ENCODE data around the gene TEX14. TPM values are rescaled to one million over a fixed set of nuclear protein-coding genes. Genes with fewer than 3 reads are reported as not detected.

Gene TEX14
- total RNA-seq, 4 donors from 2014 or later: under 0.01 to 0.21 TPM; not detected in 2

- Histone ChIP-seq H3K36me3 (no peaks in the 10 kb centered on the region), H3K4me3 (peak overlapping the region; percentile 38 to 67 (median 52)), H3K4me1 (peaks cover 0 to 56% (median 17%) of the 10 kb centered on the region in 4 donors), H3K9me3 (no peaks in the 10 kb centered on the region), H3K27ac (peak overlapping the region in 3 of 4 donors; percentile 55 to 81 (median 74)), H3K27me3 (peaks cover 0 to 4% of the 10 kb centered on the region in 2 donors)
- 5 to 6% methylated on average over 15 to 50 of the region's 82 CpGs for WGBS, 2 donors
- no peak for DNase-seq (ENCODE audit: low spot score in 2 of 2)
- TF ChIP-seq POLR2A (IDR thresholded peaks at IDR 0.05) (peak in 1 of 2 donors; percentile 42), EP300 (IDR thresholded peaks at IDR 0.05) (no peak)
Observed at GRCh38 chr17:58531661-58532554, 159.9 kb downstream of the TEX14 start.

GRCh38 chr17:58531122-58531521, 160.7 kb downstream of the TEX14 start:
- H3K9me3 ChIP-seq: no peaks in the 10 kb centered on the region
- no peaks in the 10 kb centered on the region for H3K36me3 ChIP-seq
- no peak for TF ChIP-seq EP300 (IDR thresholded peaks at IDR 0.05)
- no peak for TF ChIP-seq CTCF (IDR thresholded peaks at IDR 0.05)
- no peak for TF ChIP-seq POLR2A (IDR thresholded peaks at IDR 0.05)
- no peaks in the 10 kb centered on the region for H3K27me3 ChIP-seq
- H3K27ac ChIP-seq: peak overlapping the region in 3 of 4 donors; percentile 42 to 81 (median 74)
- WGBS, 2 donors: 26 to 44% methylated on average over 2 to 3 of the region's 3 CpGs
- DNase-seq (ENCODE audit: low spot score in 2 of 2): no peak
- peaks cover 0 to 61% (median 19%) of the 10 kb centered on the region in 4 donors for H3K4me1 ChIP-seq
- peak overlapping the region; percentile 25 to 67 (median 44) for H3K4me3 ChIP-seq

GRCh38 chr17:58530655-58531054, 161.2 kb downstream of the TEX14 start:
- WGBS, 2 donors: 57 to 73% methylated on average over 1 to 2 of the region's 2 CpGs
- Histone ChIP-seq H3K36me3 (no peaks in the 10 kb centered on the region), H3K27me3 (no peaks in the 10 kb centered on the region), H3K4me1 (peaks cover 0 to 65% (median 18%) of the 10 kb centered on the region in 4 donors), H3K4me3 (peak overlapping the region in 1 of 4 donors; percentile 25), H3K27ac (peak overlapping the region in 2 of 4 donors; percentile 74 to 81), H3K9me3 (no peaks in the 10 kb centered on the region)
- no peak for DNase-seq (ENCODE audit: low spot score in 2 of 2)
- TF ChIP-seq CTCF (IDR thresholded peaks at IDR 0.05) (no peak), POLR2A (IDR thresholded peaks at IDR 0.05) (no peak), EP300 (IDR thresholded peaks at IDR 0.05) (no peak)

GRCh38 chr17:58529275-58529674, 162.6 kb downstream of the TEX14 start:
- no peak for DNase-seq (ENCODE audit: low spot score in 2 of 2)
- Histone ChIP-seq H3K4me3 (no peak overlapping the region), H3K27ac (peak overlapping the region in 2 of 4 donors; percentile 44 to 77), H3K9me3 (no peaks in the 10 kb centered on the region), H3K27me3 (no peaks in the 10 kb centered on the region), H3K4me1 (peaks cover 0 to 75% (median 15%) of the 10 kb centered on the region in 4 donors), H3K36me3 (no peaks in the 10 kb centered on the region)
- TF ChIP-seq POLR2A (IDR thresholded peaks at IDR 0.05) (no peak), CTCF (IDR thresholded peaks at IDR 0.05) (no peak), EP300 (IDR thresholded peaks at IDR 0.05) (no peak)
- WGBS, 2 donors: 35 to 64% methylated on average over 1 of the region's 1 CpG

GRCh38 chr17:58528443-58528842, 163.4 kb downstream of the TEX14 start:
- H3K36me3 ChIP-seq: no peaks in the 10 kb centered on the region
- H3K4me3 ChIP-seq: no peak overlapping the region
- peaks cover 0 to 74% (median 15%) of the 10 kb centered on the region in 4 donors for H3K4me1 ChIP-seq
- 22 to 39% methylated on average over 3 of the region's 3 CpGs for WGBS, 2 donors
- peak overlapping the region in 2 of 4 donors; percentile 44 to 77 for H3K27ac ChIP-seq
- H3K27me3 ChIP-seq: no peaks in the 10 kb centered on the region
- TF ChIP-seq EP300 (IDR thresholded peaks at IDR 0.05) (no peak), POLR2A (IDR thresholded peaks at IDR 0.05) (no peak), CTCF (IDR thresholded peaks at IDR 0.05) (no peak)
- no peaks in the 10 kb centered on the region for H3K9me3 ChIP-seq
- no peak for DNase-seq (ENCODE audit: low spot score in 2 of 2)
